Lower lobe of right lung (tissue), 2 donors: Measurements from ENCODE around the gene TBC1D12. TPM values are rescaled to one million over a fixed set of nuclear protein-coding genes. Genes with fewer than 3 reads are reported as not detected.
"Not testable (repeated sequence)": the region's sequence is repeated elsewhere in the genome, so short reads cannot be mapped to it uniquely, and the experiment has no call there.

Experiments used
- ATAC-seq, 2 donors: fragments of 200-7000 bp; cut with Tn5 transposase; one replicate each; pipeline ENCODE4 v1.9.1; 2020 to 2022; ENCODE audit warnings: mild to moderate bottlenecking in 2 of 2, moderate library complexity in 2 of 2
- DNase-seq: peaks from one replicate; pipeline ENCODE4 v3.0.0-alpha.2; 2020
- H3K27ac ChIP-seq: fragments of 200-600 bp; one replicate; pipeline ENCODE4 v1.8.0; 2022
- H3K27me3 ChIP-seq: fragments of 200-600 bp; one replicate; pipeline ENCODE4 v1.8.0; 2022; ENCODE audit warnings: low read depth
- H3K36me3 ChIP-seq: fragments of 200-600 bp; one replicate; pipeline ENCODE4 v1.8.0; 2022; ENCODE audit warnings: mild to moderate bottlenecking
- H3K4me1 ChIP-seq: fragments of 200-600 bp; one replicate; pipeline ENCODE4 v1.8.0; 2022
- H3K4me3 ChIP-seq: fragments of 200-600 bp; one replicate; pipeline ENCODE4 v1.8.0; 2022; ENCODE audit warnings: mild to moderate bottlenecking
- H3K9me3 ChIP-seq: fragments of 200-600 bp; one replicate; pipeline ENCODE4 v1.8.0; 2022
- CTCF ChIP-seq: fragments of 200-600 bp; IDR thresholded peaks from one replicate; pipeline ENCODE4 v1.8.0; 2022; ENCODE audit warnings: antibody characterized with exemption, mild to moderate bottlenecking
- intact Hi-C: fragments of 100-400 bp; cut with DNase I; formaldehyde crosslinking; loops from one replicate; pipeline ENCODE4 v1.11.0; 2022
- total RNA-seq: library from RNA; stranded (reverse); fragmentation: NEBNext Ultra II Directional; extraction: Animal tissue kit (Norgen Biotek cat#: 25700); gene quantifications from one replicate; pipeline ENCODE4 v1.2.1, GENCODE V29; 2021
- donor health status: DM: no; HTN: yes; CAD: no; lungs with severe emphysema.

Gene TBC1D12
- total RNA-seq, 1 donor from 2014 or later: 12.5 TPM

- no peak for TF ChIP-seq CTCF
- Histone ChIP-seq H3K4me1 (no peaks in the 10 kb centered on the region), H3K27ac (no peak overlapping the region), H3K9me3 (no peaks in the 10 kb centered on the region), H3K27me3 (no peaks in the 10 kb centered on the region), H3K4me3 (no peak overlapping the region), H3K36me3 (peaks cover 8% of the 10 kb centered on the region)
- no peak for ATAC-seq
- intact Hi-C loops: no loop called here
- no peak for DNase-seq
These were observed 97.7 kb downstream of the TBC1D12 start for GRCh38 chr10:94500063-94500462.

DNA sequence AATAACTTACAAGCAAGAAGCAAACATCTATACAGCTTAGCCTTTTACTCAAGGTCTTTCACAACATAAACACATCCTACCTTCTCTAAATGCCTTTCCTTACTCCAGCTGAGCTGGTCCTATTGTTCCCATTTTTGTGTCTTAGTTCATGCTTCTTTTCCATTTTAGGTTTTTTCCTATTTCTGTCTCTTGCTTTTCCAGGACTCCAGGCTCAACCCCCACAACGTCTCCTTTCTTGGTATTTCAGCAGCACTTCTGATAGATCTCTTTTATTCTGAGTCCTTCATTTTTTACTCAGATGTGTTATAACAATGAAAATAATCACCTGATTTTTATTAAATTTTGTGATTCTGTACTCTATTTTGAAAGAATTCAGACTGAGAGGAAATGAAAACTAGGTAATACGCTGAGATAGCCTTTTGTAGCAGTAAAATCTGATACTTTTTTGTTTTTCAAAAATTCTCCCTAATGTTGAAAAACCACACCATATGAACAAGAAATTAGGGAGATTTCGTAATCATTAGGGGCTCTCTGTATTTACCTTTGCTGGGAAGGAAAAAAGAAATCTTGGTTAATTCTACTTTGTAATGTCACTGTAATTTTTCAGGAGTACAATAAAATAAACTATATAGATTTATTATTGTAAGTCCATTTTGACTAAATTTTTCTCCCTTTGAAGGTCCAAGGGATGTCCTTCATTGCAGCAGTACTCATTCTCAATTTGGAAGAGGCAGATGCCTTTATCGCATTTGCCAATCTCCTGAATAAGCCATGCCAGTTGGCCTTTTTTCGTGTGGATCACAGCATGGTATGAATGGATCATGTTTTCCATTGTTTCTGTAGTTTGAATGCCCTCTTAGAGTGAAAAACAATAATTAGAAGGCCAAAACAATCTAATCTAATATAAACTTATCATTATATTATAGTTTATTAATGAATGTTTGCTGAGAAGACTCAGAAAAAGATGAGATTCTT lies 119.2 kb downstream of the TBC1D12 start:
- intact Hi-C loops: no loop called here
- Histone ChIP-seq H3K9me3 (no peaks in the 10 kb centered on the region), H3K27me3 (no peaks in the 10 kb centered on the region), H3K36me3 (peaks cover 19% of the 10 kb centered on the region), H3K4me3 (no peak overlapping the region), H3K27ac (no peak overlapping the region), H3K4me1 (no peaks in the 10 kb centered on the region)
- no peak for TF ChIP-seq CTCF
- ATAC-seq (no peak), DNase-seq (no peak)

DNA sequence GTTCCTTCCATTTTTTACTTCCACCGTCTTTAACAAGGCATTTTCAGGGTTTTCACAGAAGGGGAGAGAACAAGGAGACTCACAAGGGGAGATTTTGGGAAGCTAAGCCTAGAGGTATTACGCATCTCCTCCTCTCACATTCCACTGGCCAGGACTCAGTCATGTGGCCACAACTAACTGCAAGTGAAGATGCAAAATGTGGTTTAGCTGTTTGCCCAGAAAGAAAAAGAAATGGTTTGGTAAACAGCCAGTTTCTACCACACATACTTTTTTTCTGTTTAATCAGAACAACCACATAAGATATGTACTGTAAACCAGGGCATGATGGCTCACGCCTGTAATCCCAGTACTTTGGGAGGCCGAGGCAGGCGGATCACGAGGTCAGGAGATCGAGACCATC lies 121.8 kb downstream of the TBC1D12 start:
- Histone ChIP-seq H3K4me3 (no peak overlapping the region), H3K4me1 (no peaks in the 10 kb centered on the region), H3K36me3 (peaks cover 19% of the 10 kb centered on the region), H3K9me3 (no peaks in the 10 kb centered on the region), H3K27me3 (no peaks in the 10 kb centered on the region), H3K27ac (no peak overlapping the region)
- no peak for TF ChIP-seq CTCF
- DNase-seq (no peak), ATAC-seq (no peak)
- intact Hi-C loops: no loop called here

DNA sequence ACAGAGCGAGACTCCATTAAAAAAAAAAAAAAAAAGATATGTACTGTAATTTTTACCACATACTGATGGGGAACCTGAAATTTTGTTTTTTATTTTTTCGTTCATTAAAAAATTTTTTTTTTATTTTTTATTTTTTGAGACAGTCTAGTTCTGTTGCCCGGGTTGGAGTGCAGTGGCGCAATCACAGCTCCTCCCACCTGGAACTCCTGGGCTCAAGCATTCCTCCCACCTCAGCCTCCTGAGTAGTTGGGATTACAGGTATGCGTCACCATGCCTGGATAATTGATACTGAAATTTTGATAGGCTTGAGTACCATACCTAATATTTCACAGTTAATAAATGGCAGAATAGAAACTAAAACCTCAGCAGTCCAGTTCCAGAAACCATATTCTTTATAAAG lies 122.4 kb downstream of the TBC1D12 start:
- Histone ChIP-seq H3K27ac (no peak overlapping the region), H3K4me3 (no peak overlapping the region), H3K36me3 (peaks cover 19% of the 10 kb centered on the region), H3K27me3 (no peaks in the 10 kb centered on the region), H3K9me3 (no peaks in the 10 kb centered on the region), H3K4me1 (no peaks in the 10 kb centered on the region)
- DNase-seq (no peak), ATAC-seq (no peak)
- intact Hi-C loops: no loop called here
- TF ChIP-seq CTCF: no peak

- H3K36me3 ChIP-seq: peaks cover 16% of the 10 kb centered on the region
- H3K27me3 ChIP-seq, ATAC-seq, H3K27ac ChIP-seq, H3K9me3 ChIP-seq, H3K4me1 ChIP-seq, DNase-seq, intact Hi-C loops, H3K4me3 ChIP-seq: not testable (repeated sequence)
These were observed 129.2 kb downstream of the TBC1D12 start for GRCh38 chr10:94531550-94531949.

DNA sequence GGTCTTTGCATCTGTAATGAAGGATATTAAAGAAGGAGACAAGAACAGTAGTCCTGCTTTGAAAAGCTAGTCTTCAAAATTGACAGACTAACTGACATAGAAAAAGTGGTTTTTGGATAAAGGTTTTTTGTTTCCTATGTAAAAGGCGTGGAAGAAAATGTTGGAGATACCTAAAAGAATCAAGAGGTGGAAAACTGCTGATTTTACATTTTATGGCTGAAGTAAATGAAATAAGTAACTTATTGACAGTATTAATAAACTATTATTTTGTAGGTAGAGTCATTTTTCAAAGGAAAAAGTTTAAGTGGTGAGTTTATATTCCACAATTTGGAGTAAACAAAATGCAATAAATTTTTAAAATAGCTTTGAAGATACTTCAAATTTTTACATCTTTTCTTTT lies 130.7 kb downstream of the TBC1D12 start:
- ATAC-seq: no peak
- TF ChIP-seq CTCF: no peak
- Histone ChIP-seq H3K27me3 (no peaks in the 10 kb centered on the region), H3K9me3 (no peaks in the 10 kb centered on the region), H3K4me1 (no peaks in the 10 kb centered on the region), H3K27ac (no peak overlapping the region), H3K4me3 (no peak overlapping the region), H3K36me3 (peaks cover 16% of the 10 kb centered on the region)
- DNase-seq: no peak
- intact Hi-C loops: no loop called here

GRCh38 chr10:94542282-94542681 lies 139.9 kb downstream of the TBC1D12 start:
- H3K27ac ChIP-seq, H3K36me3 ChIP-seq, intact Hi-C loops, H3K27me3 ChIP-seq, H3K4me3 ChIP-seq, DNase-seq, H3K9me3 ChIP-seq, ATAC-seq: not testable (repeated sequence)
- peaks cover 14% of the 10 kb centered on the region for H3K4me1 ChIP-seq
